Fibroblast of skin of left quadriceps (primary cell): ENCODE measurements around the gene TMEM30B.
"Not testable (repeated sequence)": the region's sequence is repeated elsewhere in the genome, so short reads cannot be mapped to it uniquely, and the experiment has no call there.

Experiments used
- DNase-seq, 2 experiments: peaks; one replicate each; pipeline ENCODE4 v3.0.0-alpha.2; 2013; ENCODE audit warnings: low read depth in 2 of 2

Gene TMEM30B, protein sequence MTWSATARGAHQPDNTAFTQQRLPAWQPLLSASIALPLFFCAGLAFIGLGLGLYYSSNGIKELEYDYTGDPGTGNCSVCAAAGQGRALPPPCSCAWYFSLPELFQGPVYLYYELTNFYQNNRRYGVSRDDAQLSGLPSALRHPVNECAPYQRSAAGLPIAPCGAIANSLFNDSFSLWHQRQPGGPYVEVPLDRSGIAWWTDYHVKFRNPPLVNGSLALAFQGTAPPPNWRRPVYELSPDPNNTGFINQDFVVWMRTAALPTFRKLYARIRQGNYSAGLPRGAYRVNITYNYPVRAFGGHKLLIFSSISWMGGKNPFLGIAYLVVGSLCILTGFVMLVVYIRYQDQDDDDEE

DNA sequence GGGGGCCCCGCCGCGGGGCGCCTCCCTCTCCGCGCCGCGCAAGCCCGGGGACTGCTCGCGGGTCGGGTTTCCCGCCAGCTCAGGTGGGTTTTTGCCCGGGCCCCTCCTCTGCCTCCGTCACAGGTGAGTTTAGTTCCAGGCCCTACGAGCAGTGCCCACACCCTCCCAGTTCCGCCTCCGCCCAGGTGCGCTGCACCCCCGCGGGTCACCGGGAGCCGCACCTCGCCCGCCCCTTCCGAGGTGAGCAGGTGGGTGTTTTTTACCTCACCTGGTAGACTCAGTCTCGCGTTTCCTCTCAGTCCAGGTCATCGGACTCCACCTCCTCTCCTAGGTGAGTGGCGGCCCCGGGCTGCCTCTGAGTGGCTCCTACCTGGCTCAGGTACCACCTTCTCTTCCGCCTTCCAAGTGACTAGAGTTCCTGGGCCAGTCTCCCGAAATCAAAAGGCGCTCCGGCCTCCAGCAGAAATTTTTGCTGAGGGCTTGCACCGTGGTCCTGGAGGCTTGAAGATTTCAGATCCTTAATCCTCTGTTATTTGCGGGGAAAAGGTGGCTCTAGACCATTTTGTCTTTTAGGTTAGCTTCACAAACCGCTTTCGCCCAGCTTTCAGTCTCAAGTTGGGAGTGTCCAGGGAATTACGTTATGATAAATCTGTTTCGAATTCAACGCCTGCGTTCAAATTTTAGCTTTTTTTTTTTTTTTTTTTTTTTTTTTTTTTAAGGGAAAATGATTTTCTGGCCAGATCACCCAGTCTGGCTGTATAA is at the start of gene TMEM30B:
TSS of gene TMEM30B (minus strand) at position 153 of the 762 bp plus-strand sequence. CDS start 191 bp downstream, outside the sequence.
- DNase-seq, result no peak

DNA sequence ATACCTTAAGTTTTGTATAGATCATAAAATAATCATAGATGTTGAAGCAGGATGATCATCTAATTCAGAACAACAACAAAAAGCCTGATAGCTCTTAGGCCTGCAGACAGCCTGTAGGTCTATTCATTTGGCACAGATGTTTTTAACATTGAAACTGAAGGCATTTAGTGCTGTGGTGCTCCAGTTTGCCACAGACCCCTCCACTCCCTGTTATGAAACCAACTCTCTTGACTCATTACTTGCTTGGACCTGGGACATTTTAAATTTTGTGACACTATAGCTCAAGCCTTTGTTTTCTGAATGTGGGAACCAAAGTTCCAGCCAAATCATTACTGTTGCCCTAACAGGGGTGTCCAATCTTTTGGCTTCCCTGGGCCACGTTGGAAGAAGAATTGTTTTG is 49.4 kb upstream of the TMEM30B start:
- DNase-seq, result no peak

DNA sequence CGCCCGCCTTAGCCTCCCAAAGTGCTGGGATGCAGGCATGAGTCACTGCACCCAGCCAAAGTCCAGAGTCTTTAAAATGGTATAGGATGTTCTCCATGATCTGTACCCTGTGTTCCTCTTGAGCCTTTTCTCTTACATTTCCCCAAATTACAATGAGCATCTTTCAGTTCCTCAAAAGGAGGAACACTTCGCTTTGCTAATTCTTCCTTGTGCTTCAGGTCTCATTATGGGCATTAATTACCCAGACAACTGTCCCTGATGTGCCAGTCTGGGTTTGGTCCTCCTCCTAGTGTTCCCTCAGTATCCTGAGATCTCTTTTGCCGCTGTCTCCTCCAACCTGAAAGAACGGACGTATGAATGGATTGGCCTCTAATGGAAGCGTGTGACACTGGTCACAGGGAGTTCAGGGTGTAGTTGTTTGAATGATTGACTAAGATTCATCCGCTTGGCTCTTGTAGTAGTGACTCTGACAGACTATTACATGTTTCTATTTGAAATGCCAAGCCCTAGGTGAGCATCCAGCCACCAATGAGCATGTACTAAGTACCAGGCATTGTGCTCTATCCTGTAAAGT is 48.4 kb upstream of the TMEM30B start:
- no peak for DNase-seq

DNA sequence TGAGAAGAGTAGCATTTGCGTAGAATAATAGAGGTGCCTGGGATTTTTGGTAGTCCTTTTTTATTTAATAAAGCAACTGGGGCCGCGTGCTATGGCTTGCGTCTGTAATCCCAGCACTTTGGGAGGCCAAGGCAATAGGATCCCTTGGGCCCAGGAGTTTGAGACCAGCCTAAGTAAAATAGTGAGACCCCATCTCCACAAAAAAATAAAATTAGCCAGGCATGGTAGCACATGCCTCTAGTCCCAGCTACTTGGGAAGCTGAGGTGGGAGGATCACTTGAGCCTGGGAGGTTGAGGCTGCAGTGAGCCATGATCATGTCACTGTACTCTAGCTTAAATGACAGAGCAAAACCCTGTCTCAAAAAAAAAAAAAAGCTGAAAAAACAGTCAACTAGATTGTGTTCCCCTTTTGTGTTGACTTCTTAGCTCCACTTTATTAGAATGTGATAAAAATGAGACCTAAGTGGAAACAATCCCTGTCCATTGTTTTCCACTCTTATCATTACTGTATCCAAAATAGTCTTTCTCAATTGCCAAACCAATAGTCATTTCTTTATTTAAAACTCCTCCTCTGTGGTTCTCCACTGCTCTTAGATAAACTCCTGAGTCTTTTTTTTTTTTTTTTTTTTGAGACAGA is 47.6 kb upstream of the TMEM30B start:
- DNase-seq, result no peak

DNA sequence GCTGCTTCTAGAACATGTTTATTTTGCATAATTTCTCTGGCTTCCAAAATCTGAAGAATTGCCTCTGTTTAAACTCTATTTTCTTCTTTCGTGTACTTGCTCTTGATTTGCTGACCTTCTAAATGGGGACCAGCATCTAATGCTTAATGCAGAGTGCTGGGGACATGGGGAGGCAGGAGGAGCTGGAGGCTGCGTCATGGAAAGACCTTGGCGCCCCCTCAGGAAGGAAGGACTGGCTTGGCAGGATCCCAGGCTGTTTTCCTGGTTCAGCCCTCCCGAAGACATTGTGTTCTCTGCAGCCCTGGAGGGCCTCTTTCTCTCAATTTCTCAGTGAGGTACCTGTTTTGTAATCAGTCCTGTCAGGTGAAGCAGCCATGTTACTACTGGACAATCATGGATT is 45.7 kb upstream of the TMEM30B start:
- no peak for DNase-seq

DNA sequence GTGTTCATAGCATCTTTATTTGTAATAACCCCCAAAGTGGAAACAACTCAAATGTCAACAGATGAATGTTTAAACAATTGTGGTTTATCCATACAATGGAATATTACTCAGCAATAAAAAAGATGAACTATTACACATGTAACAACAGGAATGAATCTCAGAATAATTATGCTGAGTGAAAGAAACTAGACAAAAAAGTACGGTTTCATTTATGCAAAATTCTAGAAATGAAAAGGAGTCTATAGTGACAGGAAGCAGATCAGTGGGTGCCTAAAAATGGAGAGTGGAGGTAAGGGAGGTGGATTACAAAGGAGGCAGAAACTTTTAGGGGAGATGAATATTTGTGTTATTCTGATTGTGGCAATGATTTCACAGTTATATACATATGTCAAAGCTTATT is 45.0 kb upstream of the TMEM30B start:
- no peak for DNase-seq

DNA sequence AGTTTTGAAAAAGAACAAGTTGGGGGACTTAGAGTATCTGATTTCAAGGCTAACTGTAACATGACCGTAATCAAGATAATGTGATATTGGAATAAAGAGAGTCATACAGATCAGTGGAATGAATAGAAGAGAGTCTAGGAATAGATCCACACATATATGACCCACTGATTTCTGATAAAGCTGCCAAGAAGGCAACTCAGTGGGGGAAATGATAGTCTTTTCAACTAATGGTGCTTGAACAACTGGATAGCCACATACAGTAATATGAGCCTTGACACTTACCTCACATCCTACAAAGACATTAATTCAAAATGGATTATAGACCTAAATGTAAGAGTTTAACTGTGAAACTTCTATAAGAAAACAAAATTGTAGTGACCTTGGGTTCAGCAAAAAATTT is 44.0 kb upstream of the TMEM30B start:
- no peak for DNase-seq

DNA sequence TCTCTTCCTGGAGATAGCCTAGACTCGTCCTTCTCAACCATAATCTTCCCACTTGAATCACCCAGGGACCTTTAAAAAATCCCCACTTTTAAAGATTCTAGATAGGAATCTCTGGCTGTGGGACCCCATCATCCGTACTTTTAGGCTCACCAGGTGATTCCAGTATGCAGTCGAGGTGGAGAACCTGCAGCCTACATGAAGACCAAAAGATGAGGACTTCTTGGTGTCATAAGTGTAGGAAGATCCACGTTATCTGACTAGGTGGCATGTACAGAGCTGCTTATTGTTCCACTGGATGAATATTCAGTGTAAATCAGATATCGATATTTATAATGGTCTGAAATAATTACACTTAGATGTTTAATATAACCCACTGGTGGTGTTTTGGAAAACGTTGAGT is 42.8 kb upstream of the TMEM30B start:
- DNase-seq, result no peak

DNA sequence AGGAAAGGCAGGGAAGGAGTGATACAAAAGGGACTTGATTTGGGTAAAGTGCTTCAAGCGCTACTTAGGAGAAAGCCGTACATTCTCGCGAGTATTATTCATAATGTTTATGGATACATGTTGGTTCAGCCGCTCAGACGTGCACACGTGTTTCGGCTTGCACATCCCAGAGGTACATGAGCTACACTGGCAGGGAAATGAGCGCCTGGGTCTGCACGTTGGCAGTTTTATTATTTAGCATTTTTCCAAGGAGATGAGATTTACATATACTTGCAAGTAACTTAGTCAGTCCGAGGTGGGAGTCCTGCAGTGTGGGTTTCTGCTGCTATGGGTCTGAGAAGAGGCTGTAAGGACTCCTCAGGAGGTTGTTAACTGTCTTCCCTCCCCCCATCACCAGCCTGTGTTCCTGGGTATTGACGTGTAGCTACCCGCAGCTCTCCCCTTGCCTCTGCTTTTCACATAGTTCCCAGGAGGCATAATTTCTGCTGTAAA is 41.7 kb upstream of the TMEM30B start:
- DNase-seq, result no peak

DNA sequence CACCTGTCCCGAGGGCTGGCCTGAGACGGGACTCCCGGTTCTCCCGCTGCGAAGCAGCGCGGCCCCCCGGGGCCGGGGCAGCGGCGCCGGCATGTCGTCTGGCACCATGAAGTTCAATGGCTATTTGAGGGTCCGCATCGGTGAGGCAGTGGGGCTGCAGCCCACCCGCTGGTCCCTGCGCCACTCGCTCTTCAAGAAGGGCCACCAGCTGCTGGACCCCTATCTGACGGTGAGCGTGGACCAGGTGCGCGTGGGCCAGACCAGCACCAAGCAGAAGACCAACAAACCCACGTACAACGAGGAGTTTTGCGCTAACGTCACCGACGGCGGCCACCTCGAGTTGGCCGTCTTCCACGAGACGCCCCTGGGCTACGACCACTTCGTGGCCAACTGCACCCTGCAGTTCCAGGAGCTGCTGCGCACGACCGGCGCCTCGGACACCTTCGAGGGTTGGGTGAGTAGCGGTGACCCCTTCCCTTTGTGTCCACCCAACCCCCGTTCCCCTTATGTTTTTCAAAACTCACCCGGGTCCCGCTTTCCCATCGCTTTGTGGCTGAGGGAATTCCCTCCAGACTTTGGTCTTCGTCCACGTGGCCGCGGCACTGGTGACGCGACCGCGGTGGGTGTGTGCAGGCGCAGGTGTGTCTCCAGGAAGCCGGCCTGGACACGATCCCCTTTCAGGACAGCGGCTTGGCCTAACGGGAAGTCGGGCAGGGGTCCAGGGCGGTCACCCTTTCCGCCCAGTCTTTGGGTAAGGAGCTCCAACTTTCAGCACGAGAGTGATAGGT is 41.1 kb upstream of the TMEM30B start:
- DNase-seq, result no peak

DNA sequence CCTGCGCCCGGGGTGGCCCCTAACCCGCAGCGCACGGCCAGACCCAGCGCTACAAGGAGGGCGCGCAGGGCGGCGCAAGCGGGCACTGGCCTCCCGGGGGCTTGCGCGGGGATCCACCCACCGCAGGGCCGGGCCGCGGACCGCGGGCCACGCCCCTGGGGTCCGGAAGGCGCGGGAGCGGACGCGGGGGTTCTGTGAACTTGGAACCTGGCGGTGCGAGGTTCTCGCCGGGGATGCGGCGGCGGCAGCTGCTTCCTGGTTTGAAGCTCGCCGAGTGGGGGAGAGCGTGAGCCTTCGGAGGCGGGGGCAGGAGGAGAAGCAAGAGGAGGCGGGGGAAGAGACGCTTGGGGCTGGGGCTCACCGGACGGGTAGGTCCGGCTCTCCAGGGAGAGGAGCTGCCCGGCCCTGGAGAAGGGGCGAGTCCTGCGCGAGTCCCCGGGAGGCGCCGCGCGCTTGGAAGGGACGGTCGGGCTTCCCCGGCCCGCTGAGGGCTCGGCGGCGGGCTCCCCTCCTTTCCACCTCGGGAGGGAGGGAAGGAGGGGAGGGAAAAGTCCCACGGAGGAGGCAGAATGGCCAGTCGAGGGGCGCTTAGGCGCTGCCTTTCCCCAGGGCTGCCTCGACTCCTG is 40.4 kb upstream of the TMEM30B start, which contains the start of gene PRKCH:
TSS of gene PRKCH (plus strand) at position 195 of the 626 bp plus-strand sequence. CDS start 523 bp downstream, outside the sequence.
- DNase-seq, result peak in 1 of 2 experiments; percentile 1

DNA sequence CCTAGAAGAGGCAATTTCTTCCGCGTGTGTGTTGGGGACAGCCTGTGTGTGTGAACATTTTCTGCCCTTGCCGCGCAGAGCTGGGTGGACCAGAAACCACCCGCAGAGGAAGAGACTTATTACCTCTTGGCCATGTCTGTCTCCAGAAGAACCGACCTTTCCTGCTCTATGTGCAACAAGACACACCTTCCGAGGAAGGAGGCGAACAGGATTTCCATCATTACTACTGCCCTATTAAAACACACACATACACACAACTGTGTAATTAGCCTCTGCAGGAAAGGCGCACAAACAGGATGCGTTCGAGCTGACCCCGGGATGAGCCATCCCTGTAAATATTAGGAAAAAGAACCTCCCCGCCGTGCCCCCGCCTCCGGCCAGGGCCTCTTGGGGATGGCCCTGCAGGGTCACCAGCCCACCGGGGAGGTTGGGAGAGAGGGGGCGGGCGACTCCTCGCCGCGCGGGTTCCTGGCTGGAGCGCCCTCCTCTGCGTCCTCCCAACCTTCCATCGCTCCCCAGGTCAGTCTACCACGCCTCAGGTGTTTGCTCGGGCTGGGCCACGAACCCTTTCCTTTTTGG is 39.8 kb upstream of the TMEM30B start:
- no peak for DNase-seq

DNA sequence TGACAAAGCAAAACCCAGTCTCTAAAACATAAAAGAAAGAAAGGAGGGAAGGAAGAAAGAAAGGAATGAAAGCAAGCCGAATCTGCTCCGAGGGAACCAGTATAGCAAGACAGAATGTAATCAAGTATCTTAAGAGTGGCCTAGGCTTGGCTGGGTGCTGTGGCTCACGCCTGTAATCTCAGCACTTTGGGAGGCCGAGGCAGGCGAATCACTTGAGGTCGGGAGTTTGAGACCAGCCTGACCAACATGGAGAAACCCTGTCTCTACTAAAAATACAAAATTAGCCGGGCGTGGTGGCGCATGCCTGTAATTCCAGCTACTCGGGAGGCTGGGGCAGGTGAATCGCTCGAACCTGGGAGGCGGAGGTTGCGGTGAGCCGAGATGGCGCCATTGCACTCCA is 39.0 kb upstream of the TMEM30B start:
- DNase-seq, result not testable (repeated sequence)

DNA sequence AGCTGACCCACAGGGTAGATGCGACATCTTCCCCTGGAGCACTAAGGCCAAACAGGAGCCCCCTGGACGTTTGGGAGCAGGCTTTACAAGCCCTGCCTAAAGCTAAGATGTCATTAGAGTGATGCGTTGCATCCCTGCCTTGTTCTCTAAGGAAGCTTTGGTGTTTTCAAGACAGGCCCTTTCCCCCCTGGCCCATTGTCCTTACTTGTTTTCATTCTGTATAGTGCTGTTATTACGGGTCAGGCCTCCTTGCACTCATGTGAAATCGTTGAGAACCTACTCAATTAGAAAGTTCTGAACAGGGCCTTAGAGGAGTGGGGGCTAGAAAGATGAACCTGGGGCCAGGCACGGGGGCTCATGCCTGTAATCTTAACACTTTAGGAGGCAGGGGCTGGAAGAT is 38.6 kb upstream of the TMEM30B start:
- DNase-seq, result no peak

DNA sequence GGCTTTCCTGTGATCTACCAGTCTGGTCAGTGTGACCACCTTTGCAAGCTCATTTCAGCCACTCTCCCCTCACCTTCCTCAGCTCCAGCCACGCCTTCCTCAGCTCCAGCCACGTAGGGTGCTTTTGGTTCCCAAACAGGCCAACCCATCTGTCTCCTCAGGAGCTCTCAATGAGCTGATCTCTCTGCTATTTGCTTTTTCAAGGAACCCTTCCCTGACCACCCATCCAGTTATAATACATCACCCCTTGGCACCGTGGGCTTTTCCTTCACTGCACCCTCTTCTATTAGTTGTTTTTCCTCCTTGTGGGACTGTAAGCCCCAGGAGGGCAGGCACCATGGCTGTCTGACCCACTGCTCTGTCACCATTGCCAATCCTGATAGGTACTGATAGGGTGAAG is 37.9 kb upstream of the TMEM30B start:
- no peak for DNase-seq

DNA sequence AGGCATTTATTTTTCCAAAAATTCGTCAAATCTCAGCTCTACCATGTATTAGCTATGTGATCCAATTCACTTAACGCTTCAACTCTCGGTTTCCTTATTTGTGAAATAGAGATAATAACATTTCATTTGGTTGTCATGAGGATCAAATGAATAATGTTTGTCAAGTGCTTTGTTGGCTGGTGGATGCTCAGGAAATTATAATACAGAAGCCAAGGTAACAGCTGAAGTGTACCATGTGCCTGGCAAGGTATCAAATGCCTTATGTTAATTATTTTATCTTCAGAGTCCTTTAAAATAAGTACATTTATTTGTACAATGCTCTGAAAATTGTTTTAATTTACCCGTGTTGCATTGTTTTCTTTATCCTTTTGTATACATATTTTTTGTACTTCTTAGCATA is 34.2 kb upstream of the TMEM30B start:
- no peak for DNase-seq

DNA sequence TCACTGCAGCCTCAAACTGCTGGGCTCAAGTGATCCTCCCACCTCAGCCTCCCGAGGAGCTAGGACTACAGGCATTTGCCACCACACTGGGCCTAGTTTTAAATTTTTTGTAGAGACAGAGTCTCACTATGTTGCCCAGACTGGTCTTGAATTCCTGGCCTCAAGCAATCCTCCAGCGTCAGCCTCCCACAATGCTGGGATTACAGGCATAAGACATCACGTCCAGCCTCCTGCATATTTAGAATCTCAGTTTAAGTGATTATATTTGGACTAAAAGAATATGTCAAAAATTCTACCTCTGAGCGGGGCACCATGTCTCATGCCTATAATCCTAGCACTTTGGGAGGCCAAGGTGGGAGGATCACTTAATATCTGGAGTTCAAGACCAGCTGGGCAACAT is 27.6 kb upstream of the TMEM30B start:
- DNase-seq, result not testable (repeated sequence)

DNA sequence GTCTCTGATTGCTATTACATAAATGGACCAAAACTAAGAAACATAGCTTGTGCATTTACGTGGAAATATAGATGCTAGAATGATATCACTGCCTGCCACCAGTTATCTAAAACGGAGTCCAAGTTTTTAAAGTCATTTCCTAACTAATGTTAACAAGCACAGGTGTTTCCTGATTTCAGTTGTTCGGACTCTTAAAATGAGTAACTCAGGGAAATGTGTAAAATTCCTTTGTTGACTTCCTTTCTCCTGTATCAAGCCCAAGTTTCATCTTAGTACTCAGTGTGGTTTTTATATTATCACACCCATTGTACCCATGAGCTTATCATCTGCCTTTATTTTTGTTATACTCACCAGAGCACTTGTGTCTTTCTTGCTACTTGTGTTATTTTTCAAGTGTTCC is 27.1 kb upstream of the TMEM30B start:
- DNase-seq, result no peak

DNA sequence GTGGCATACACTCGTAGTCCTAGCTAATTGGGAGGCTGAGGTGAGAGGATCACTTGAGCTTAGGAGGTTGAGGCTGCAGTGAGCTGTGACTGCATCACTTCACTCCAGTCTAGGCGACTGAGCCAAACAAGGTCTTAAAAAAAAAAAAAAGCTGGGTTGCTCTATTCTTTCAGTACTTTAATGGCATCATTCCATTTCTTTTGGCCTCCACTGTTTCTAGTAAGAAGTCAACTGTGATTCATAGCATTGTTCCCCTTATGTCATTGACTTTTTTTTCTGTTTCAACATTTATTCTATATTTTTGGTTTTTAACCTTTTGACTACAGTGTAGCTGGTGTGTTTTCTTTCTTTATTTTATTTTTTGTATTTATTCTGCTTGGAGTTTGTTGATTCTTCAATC is 23.6 kb upstream of the TMEM30B start:
- no peak for DNase-seq

DNA sequence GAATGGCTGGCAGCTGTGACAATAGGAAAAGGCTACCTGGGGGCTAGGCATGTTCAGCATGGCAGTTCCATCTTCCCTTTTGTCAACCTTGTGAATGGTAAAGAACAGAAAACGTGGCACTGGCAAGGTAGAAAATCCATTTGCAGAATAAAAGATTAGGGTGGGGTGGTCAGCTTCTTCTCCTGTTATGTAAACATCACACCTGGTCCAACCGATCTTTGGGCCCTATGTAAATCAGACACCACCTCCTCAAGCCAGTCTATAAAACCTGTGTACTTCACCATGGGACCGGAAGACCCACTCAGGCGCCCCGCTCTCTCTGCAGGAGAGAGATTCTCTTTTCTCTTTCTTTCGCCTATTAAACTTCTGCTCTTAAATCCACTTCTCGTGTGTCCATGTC is 19.6 kb upstream of the TMEM30B start:
- DNase-seq, result no peak
